Panc1 (cell line): ENCODE results near the gene CES5A.

ENCODE experiments used
- CTCF ChIP-seq: fragments of 450-650 bp; IDR thresholded peaks from 2 replicates; pipeline ENCODE4 v1.5.1; 2017; ENCODE audit warnings: mild to moderate bottlenecking
- POLR2AphosphoS5 ChIP-seq: IDR thresholded peaks from 2 replicates; pipeline ENCODE4 v1.6.1; 2012; ENCODE audit warnings: mild to moderate bottlenecking, low read depth, low read length, moderate library complexity

- TF ChIP-seq CTCF, result no peak
- TF ChIP-seq POLR2AphosphoS5, result no peak
These were observed 14.3 kb upstream of the CES5A start for GRCh38 chr16:55889518-55889917.
